D721Med (cell line): Measurements from ENCODE around the gene TNRC6C.
"Not testable (repeated sequence)": the region's sequence is repeated elsewhere in the genome, so short reads cannot be mapped to it uniquely, and the experiment has no call there.

ENCODE experiments used
- DNase-seq: peaks from one replicate; pipeline ENCODE4 v3.0.0; 2011; ENCODE audit warnings: low spot score; ENCODE audit not compliant: insufficient read length
- FAIRE-seq: peaks from 2 replicates; lab custom pipeline; 2011; peaks lifted over from hg19 to GRCh38; lab: Jason Lieb, UNC
- CTCF ChIP-seq: IDR thresholded peaks from 2 replicates; pipeline ENCODE4 v1.5.1; 2012; ENCODE audit warnings: mild to moderate bottlenecking, control low read depth; ENCODE audit not compliant: insufficient read depth; ENCODE audit errors: missing control alignments

Gene TNRC6C

GRCh38 chr17:77963441-77963840 lies 4.9 kb downstream of the TNRC6C start:
- TF ChIP-seq CTCF: no peak
- FAIRE-seq: no peak
- DNase-seq: no peak

GRCh38 chr17:77965352-77965751 lies 6.8 kb downstream of the TNRC6C start:
- no peak for TF ChIP-seq CTCF
- DNase-seq: no peak
- FAIRE-seq: no peak

GRCh38 chr17:77966476-77966875 lies 8.0 kb downstream of the TNRC6C start:
- TF ChIP-seq CTCF: no peak
- FAIRE-seq: peak; percentile 56
- DNase-seq: no peak

GRCh38 chr17:77968788-77969187 lies 10.3 kb downstream of the TNRC6C start:
- TF ChIP-seq CTCF: no peak
- no peak for FAIRE-seq
- no peak for DNase-seq

- not testable (repeated sequence) for DNase-seq, FAIRE-seq
Observed at GRCh38 chr17:77972271-77972670, 13.8 kb downstream of the TNRC6C start.

GRCh38 chr17:77973953-77974352 lies 15.4 kb downstream of the TNRC6C start:
- no peak for DNase-seq
- FAIRE-seq: no peak
- TF ChIP-seq CTCF: no peak

- FAIRE-seq: no peak
- TF ChIP-seq CTCF: no peak
- no peak for DNase-seq
Observed at GRCh38 chr17:77974396-77974795, 15.9 kb downstream of the TNRC6C start.

GRCh38 chr17:77982430-77982829 lies 23.9 kb downstream of the TNRC6C start:
- DNase-seq, FAIRE-seq: not testable (repeated sequence)

GRCh38 chr17:77990301-77990700 lies 31.8 kb downstream of the TNRC6C start:
- no peak for FAIRE-seq
- no peak for DNase-seq
- TF ChIP-seq CTCF: no peak

GRCh38 chr17:77993735-77994134 lies 35.2 kb downstream of the TNRC6C start:
- not testable (repeated sequence) for FAIRE-seq, DNase-seq
